Prostate gland (tissue), 2 donors: ENCODE data around the gene ITPR1. TPM values are rescaled to one million over a fixed set of nuclear protein-coding genes. Genes with fewer than 3 reads are reported as not detected.

Experiments used
- DNase-seq: peaks from one replicate; pipeline ENCODE4 v3.0.0-alpha.2; 2019; ENCODE audit warnings: low spot score
- H3K27ac ChIP-seq, 2 donors: fragments of 200-600 bp; sonication (generic); 2 replicates each; pipeline ENCODE4 v1.5.1; 2017 to 2019
- H3K27me3 ChIP-seq: fragments of 200-600 bp; sonication (generic); replicated peaks from 2 replicates; pipeline ENCODE4 v1.5.1; 2019; ENCODE audit not compliant: insufficient read depth
- H3K36me3 ChIP-seq, 2 donors: fragments of 200-600 bp; sonication (generic); 1 replicate in 1 of 2; 2 replicates in 1 of 2; pipeline versions ENCODE4 v1.5.1 to v1.8.1; 2017 to 2019
- H3K4me1 ChIP-seq: fragments of 200-600 bp; sonication (generic); replicated peaks from 2 replicates; pipeline ENCODE4 v1.5.1; 2019
- H3K4me3 ChIP-seq, 2 donors: fragments of 200-600 bp; sonication (generic); 2 replicates each; pipeline ENCODE4 v1.5.1; 2017 to 2019
- H3K9me3 ChIP-seq: fragments of 200-600 bp; sonication (generic); 2 replicates; pipeline ENCODE4 v1.5.1; 2017
- POLR2A ChIP-seq: fragments of 450-650 bp; IDR thresholded peaks from one replicate; pipeline ENCODE4 v1.6.1; 2016; ENCODE audit warnings: antibody characterized with exemption, mild to moderate bottlenecking
- POLR2AphosphoS5 ChIP-seq: sonication (generic); formaldehyde crosslinking; IDR thresholded peaks from one replicate; pipeline ENCODE4 v1.6.1; 2017; ENCODE audit warnings: antibody characterized with exemption
- WGBS: methylation state at CpG from one replicate; pipeline ENCODE4 v1.1.5; 2018; 5-methylcytosine and 5-hydroxymethylcytosine counted together
- intact Hi-C: fragments of 100-400 bp; cut with DNase I; formaldehyde crosslinking; loops from one replicate; pipeline ENCODE4 v1.14.2; 2022
- total RNA-seq, 2 donors: library from RNA; depleted of rRNA; stranded (reverse); fragments of >200 nt; gene quantifications; one replicate each; pipeline ENCODE4 v1.1.0, GENCODE V29; 2016
- TF ChIP-seq, protein P1 (sequence below), 4 experiments: fragments of 200-600 bp in 2 of 4; fragments of 450-650 bp in 2 of 4; sonication (generic) in 2 of 4; IDR thresholded peaks; 1 replicate in 3 of 4; 2 replicates in 1 of 4; pipeline ENCODE4 v1.5.1; 2016 to 2019; ENCODE audit warnings: antibody characterized with exemption in 4 of 4, mild to moderate bottlenecking in 2 of 4, moderate library complexity in 2 of 4

Gene ITPR1
- total RNA-seq, 2 donors from 2014 or later = 80.0 to 126 TPM

DNA sequence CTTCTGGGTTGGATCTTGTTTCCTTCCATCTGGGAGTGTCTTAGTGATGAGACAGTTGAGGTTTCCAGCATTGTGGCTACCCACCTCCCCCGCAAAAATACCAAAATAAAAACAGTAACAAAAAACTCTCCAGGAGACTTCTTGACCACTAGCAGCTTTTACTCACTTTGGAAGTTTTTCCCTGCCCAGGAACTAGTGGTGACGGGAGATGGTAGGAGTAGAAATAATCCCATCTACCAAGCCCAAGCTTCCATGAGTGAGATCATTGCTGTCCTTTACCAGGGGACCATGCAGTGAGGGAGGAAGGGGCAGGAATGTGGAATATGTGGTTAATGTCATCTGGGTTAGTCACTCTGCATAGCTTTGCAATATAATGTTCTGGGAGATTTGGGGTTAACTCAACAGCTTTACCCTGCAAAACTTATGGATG, 187.7 kb downstream of the ITPR1 start:
- no peaks in the 10 kb centered on the region for H3K27me3 ChIP-seq
- no peak overlapping the region for H3K4me3 ChIP-seq
- H3K27ac ChIP-seq = peak overlapping the region; percentile 57 to 59
- intact Hi-C loops = no loop called here
- WGBS = 88% methylated on average over 2 of the region's 2 CpGs
- no peaks in the 10 kb centered on the region for H3K9me3 ChIP-seq
- H3K4me1 ChIP-seq = no peaks in the 10 kb centered on the region
- H3K36me3 ChIP-seq = peaks cover 4 to 18% of the 10 kb centered on the region in 2 donors
- TF ChIP-seq POLR2A = no peak
- DNase-seq = no peak

DNA sequence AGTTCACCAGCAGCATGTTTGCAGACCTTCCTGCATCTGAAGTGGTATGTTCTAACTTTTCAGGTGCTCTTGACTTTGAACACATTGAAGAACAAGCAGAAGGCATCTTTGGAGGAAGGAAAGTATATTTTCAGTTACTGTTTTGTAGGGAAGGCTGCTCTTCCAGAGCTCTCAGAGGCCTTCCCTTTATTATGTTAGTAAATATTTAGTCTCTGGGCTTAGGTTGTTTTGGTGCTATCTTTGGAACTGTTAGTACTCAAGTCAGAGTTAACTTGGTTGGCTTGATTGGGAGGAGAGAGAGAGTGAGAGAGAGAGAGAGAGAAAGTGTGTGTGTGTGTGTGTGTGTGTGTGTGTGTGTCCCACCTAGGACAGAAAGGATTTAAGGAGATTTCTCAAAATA, 188.2 kb downstream of the ITPR1 start:
- TF ChIP-seq, protein P1, sequence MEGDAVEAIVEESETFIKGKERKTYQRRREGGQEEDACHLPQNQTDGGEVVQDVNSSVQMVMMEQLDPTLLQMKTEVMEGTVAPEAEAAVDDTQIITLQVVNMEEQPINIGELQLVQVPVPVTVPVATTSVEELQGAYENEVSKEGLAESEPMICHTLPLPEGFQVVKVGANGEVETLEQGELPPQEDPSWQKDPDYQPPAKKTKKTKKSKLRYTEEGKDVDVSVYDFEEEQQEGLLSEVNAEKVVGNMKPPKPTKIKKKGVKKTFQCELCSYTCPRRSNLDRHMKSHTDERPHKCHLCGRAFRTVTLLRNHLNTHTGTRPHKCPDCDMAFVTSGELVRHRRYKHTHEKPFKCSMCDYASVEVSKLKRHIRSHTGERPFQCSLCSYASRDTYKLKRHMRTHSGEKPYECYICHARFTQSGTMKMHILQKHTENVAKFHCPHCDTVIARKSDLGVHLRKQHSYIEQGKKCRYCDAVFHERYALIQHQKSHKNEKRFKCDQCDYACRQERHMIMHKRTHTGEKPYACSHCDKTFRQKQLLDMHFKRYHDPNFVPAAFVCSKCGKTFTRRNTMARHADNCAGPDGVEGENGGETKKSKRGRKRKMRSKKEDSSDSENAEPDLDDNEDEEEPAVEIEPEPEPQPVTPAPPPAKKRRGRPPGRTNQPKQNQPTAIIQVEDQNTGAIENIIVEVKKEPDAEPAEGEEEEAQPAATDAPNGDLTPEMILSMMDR (IDR thresholded peaks at IDR 0.05) = no peak
- TF ChIP-seq POLR2AphosphoS5 = peak; percentile 34
- peak overlapping the region; percentile 57 to 59 for H3K27ac ChIP-seq
- peaks cover 4 to 18% of the 10 kb centered on the region in 2 donors for H3K36me3 ChIP-seq
- no peak for DNase-seq
- no peak overlapping the region for H3K4me3 ChIP-seq
- H3K4me1 ChIP-seq = no peaks in the 10 kb centered on the region
- H3K9me3 ChIP-seq = no peaks in the 10 kb centered on the region
- H3K27me3 ChIP-seq = no peaks in the 10 kb centered on the region
- intact Hi-C loops = no loop called here

GRCh38 chr3:4684117-4684516, 191.0 kb downstream of the ITPR1 start:
- WGBS = 100% methylated on average over 1 of the region's 1 CpG
- no peaks in the 10 kb centered on the region for H3K27me3 ChIP-seq
- H3K36me3 ChIP-seq = peaks cover 4 to 18% of the 10 kb centered on the region in 2 donors
- intact Hi-C loops = no loop called here
- no peak overlapping the region for H3K4me3 ChIP-seq
- DNase-seq = no peak
- H3K4me1 ChIP-seq = peaks cover 7% of the 10 kb centered on the region
- no peak overlapping the region for H3K27ac ChIP-seq
- no peaks in the 10 kb centered on the region for H3K9me3 ChIP-seq
- TF ChIP-seq POLR2A = no peak
- TF ChIP-seq, protein P1 (IDR thresholded peaks at IDR 0.05) = no peak
- TF ChIP-seq POLR2AphosphoS5 = no peak

GRCh38 chr3:4684976-4685375, 191.8 kb downstream of the ITPR1 start:
- 97% methylated on average over 10 of the region's 10 CpGs for WGBS
- intact Hi-C loops = no loop called here
- Histone ChIP-seq H3K4me1 (peaks cover 7% of the 10 kb centered on the region), H3K36me3 (peaks cover 4 to 18% of the 10 kb centered on the region in 2 donors), H3K27ac (no peak overlapping the region), H3K9me3 (no peaks in the 10 kb centered on the region), H3K4me3 (no peak overlapping the region), H3K27me3 (no peaks in the 10 kb centered on the region)
- DNase-seq = no peak
- TF ChIP-seq POLR2AphosphoS5 = no peak
- TF ChIP-seq, protein P1 (IDR thresholded peaks at IDR 0.05) = no peak
- TF ChIP-seq POLR2A = no peak

- H3K27ac ChIP-seq = peak overlapping the region in 1 of 2 donors; percentile 64
- no peak overlapping the region for H3K4me3 ChIP-seq
- peaks cover 4 to 18% of the 10 kb centered on the region in 2 donors for H3K36me3 ChIP-seq
- TF ChIP-seq, protein P1 (IDR thresholded peaks at IDR 0.05) = no peak
- WGBS = 90% methylated on average over 10 of the region's 10 CpGs
- peaks cover 7% of the 10 kb centered on the region for H3K4me1 ChIP-seq
- intact Hi-C loops = no loop called here
- DNase-seq = no peak
- H3K27me3 ChIP-seq = no peaks in the 10 kb centered on the region
- H3K9me3 ChIP-seq = no peaks in the 10 kb centered on the region
Observed at GRCh38 chr3:4685673-4686345, 192.7 kb downstream of the ITPR1 start.
